Keratinocyte (primary cell): Measurements from ENCODE around the gene RAX2.

ENCODE experiments used
- CTCF ChIP-seq, 3 experiments: IDR thresholded peaks in 1 of 3; conservative IDR thresholded peaks in 1 of 3; optimal IDR thresholded peaks in 1 of 3; 2 replicates in 2 of 3; 3 replicates in 1 of 3; pipeline versions ENCODE3 to v1.5.1; 2011; ENCODE audit warnings: low read length in 3 of 3, mild to moderate bottlenecking in 3 of 3, moderate library complexity in 2 of 3, control low read depth in 1 of 3, inconsistent platforms in 1 of 3; ENCODE audit not compliant: insufficient read depth in 2 of 3; ENCODE audit errors: extremely low read depth in 1 of 3
- EZH2 ChIP-seq: IDR thresholded peaks from one replicate; pipeline ENCODE4 v1.6.1; 2012; ENCODE audit warnings: inconsistent platforms, mild to moderate bottlenecking, low read length, moderate library complexity

- TF ChIP-seq CTCF (optimal IDR thresholded peaks at IDR 0.05 in 1 of 3, IDR thresholded peaks at IDR 0.05 in 1 of 3, conservative IDR thresholded peaks at IDR 0.05 in 1 of 3; ENCODE audit: extremely low read depth in 1 of 3, insufficient read depth in 2 of 3, low read length in 3 of 3) (no peak), EZH2 (no peak)
Measured at GRCh38 chr19:3778899-3779723, 7.1 kb upstream of the RAX2 start.
